Stimulated activated CD4-positive, alpha-beta T cell treated with anti-CD3 and anti-CD28 coated beads, Interleukin-12 subunit alpha, Interleukin-12 subunit beta, amount 100 ng/mL, for 24 hours (primary cell): ENCODE measurements around the gene C12orf56.
"Not testable (repeated sequence)": the region's sequence is repeated elsewhere in the genome, so short reads cannot be mapped to it uniquely, and the experiment has no call there.

Source experiments
- DNase-seq, 2 experiments: peaks; one replicate each; pipeline ENCODE4 v3.0.0-alpha.2; 2020; ENCODE audit warnings: low read depth in 2 of 2

Gene C12orf56

GRCh38 chr12:64237382-64237781 is 153.2 kb downstream of the C12orf56 start:
- DNase-seq = no peak

GRCh38 chr12:64236549-64236948 is 154.0 kb downstream of the C12orf56 start:
- no peak for DNase-seq

DNA sequence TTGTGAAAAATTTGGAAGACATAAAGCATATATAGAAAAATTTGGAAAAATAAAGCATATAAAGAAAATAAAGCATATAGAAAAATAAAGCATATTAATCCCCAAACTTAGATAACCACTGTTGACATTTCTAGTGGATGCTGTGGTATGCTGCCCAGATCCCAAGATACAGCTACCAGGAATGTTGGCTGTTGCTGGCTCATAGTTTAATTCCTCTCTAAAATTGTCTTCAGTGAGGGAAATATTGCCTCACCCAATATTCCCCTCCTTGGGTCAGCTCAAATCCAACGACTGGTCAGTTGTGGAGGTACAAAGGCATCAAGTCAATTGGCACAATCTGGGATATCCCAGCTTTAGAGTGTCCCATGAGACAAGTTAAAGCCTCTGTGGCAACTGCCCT is 158.4 kb downstream of the C12orf56 start:
- DNase-seq = no peak

DNA sequence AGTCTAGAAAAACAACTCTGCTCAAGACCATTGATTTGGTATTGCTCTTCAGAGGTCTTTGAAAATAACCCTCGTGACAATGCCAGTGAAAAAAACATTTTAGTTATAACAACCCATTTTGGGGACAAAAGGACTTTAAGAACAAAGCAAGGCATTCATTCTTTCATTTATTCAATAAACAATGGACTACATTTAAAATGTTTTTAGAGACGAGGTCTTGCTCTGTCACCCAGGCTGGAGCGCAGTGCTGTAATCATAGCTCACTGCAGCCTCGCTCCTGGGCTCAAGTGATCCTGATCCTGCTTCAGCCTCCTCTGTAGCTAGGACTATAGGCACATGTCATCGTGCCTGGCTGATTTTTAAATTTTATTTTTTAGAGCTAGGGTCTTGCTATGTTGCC is 160.8 kb downstream of the C12orf56 start:
- DNase-seq = no peak

DNA sequence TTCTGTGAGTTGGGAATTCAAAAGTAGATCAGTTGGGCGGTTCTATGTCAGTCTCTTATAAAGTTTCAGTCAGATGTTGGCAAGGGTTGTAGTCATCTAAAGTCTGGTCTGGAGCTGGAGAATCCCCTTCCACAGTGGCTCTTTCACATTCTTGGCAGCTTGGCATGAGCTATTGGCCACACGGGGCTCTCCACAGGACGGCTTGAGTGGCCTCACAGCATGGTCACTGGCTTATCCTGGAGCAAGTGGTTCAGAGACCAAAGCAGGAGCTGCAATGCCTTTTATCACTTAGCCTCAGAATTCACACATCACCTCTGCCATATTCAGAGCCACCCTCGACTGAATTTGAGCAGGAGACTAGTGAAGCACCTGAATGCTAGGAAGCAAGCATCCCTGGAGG is 161.3 kb downstream of the C12orf56 start:
- no peak for DNase-seq

DNA sequence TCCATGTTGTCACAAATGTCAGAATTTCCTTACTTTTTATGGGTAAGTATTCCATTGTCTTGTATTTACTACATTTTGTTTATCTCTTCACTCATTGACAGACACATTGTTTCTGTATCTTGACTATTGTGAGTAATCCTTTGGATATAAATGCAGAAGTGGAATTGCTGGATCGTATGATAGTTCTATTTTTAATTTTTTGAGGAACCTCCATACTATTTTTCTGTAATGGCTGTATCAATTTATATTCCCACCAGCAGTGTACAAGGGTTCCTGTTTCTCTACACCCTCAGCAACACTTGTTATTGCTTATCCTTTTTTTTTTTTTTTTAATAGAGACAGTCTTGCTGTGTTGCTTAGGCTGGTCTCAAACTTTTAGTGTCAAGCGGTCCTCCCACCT is 164.9 kb downstream of the C12orf56 start:
- no peak for DNase-seq

DNA sequence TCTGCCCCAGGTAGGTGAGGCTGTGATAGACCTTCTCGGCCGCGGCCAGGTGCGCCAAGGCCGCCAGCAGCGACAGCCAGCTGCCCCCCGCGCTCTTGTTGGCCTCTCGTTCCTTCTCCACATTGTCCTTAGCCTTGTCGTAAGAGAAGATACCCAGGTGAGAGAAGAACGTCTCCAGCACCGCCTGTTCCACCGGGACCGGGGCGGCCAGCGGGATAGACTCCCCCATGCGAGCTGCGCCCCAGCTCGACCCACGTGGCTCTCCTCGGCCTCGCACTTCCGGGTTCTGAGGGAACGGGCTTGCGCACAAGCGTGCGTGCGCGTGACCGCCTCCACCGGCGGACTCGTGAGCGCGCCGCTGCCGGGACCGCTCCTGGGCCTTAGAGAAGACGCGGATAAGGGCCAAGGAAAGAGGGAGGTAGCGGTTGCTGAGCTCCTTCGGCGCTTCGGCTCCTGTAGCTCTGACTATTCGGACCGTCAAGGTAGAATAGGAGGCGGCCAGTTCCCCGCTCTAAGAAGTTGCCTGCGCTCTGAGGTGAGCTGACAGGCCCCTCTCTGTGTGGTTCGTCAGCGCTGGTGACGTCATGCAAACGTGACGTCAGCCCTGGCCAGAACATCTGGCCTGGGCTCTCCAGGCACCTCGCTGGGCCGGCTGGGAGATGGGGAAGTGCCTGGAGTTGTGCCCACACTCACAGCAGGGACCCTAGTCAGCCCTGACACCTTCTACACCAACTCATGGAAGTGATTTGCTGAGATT is 168.4 kb downstream of the C12orf56 start, which contains the start of gene KICS2:
Gene KICS2, minus strand, starts transcription at position 288 of the 757 bp plus-strand sequence. Its CDS starts 59 bp downstream, at position 229.
- peak; percentile 84 to 86 for DNase-seq

- DNase-seq = peak; percentile 40 to 58
Measured at GRCh38 chr12:64221651-64222008, 168.9 kb downstream of the C12orf56 start.

DNA sequence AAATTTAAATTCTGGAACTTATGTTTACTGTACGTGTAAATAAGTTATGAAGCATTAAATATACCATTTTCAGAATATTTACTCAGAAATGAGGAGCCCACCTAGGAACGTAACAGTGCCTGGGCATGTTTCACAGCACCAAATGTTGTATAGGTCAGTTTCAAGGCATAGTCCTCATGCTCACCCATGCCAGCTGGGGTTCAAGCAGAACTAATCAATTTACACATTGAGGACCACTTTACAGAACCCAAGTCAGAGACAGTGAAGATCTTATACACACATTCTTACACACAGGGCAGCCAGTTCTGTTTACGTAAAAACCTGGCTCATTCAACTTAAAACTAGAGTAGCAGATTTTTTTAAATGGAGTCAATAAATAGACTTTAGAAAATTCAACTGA is 170.5 kb downstream of the C12orf56 start:
- no peak for DNase-seq

DNA sequence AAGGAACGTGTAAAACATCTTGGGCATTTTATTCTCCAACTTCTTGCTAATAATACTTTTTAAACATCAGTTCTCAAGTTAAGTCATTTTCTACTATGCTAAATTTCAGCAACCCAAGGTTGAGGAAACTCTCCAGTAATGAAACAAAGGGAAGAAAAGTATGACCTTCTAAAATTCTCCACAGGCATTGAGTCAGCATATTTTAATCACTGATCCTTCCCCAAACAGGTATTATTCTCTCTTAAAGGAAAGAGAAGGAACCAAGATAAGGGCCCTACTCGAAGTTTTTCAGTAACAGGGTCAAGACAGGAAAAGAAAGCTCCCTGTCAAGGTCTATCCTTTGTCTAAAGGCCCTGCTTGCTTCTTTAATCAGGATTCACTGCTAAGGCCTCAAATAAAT is 171.4 kb downstream of the C12orf56 start:
- DNase-seq = no peak

GRCh38 chr12:64218597-64218996 is 172.0 kb downstream of the C12orf56 start:
- no peak for DNase-seq

- not testable (repeated sequence) for DNase-seq
Measured at GRCh38 chr12:64217643-64218042, 172.9 kb downstream of the C12orf56 start.

DNA sequence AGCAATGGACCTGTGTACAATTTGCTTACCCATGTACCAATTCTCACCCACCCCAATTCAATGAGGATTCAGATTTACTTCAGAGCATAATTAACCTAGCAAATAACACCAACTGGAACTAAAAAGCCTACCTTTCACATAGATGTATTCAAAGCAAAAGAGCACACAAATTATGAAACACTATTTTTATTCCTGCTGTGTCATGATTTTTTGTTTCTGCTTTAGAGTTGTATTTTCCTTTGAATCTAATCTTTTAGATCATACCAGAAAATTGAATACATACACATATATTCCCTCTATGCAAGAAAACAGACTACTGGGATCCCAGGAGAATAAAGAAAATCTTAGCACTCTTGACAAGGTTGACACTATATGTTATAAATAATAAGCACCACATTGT is 174.3 kb downstream of the C12orf56 start:
- no peak for DNase-seq
